ENCODE measurements around the gene NCOA1. TPM values are rescaled to one million over a fixed set of nuclear protein-coding genes. Genes with fewer than 3 reads are reported as not detected.

NCOA1 gene
- total and polyA plus RNA-seq, 2 of the 4 experiments (the other 2 are of a cell fraction): 6.7 to 11.3 TPM

DNA sequence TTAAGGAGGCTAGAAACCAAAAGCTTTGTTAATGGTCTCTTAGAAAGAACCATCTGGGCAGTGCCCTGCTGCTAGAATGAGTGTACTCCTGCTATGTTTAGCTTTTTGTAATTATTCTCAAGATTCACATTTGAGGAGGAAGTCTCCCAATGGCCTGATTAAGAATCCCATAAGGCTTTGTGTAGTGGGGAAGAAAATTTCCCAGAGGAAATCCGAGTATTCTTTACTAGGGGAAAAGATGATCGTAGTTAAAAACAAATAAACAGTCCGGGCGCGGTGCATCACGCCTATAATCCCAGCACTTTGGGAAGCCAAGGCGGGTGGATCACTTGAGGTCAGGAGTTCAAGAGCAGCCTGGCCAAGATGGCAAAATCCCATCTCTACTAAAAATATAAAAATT, 184.3 kb downstream of the NCOA1 start:
- Histone ChIP-seq H4K8ac (ENCODE audit: low read depth in 2 of 2, low read length in 2 of 2) (no peak overlapping the region), H2BK20ac (ENCODE audit: low read depth, low read length) (no peak overlapping the region), H2AK9ac (replicated peaks; ENCODE audit: low read depth, low read length, poor library complexity) (no peak overlapping the region), H3K4me2 (ENCODE audit: low read depth, low read length) (no peak overlapping the region), H2BK15ac (ENCODE audit: low read depth, low read length) (no peak overlapping the region), H3K27ac (ENCODE audit: insufficient read depth, low read length) (no peak overlapping the region), H2AFZ (replicated peaks; ENCODE audit: low read length, poor library complexity) (no peak overlapping the region), H3K9me3 (ENCODE audit: control insufficient read depth, insufficient read depth, low read length) (no peaks in the 10 kb centered on the region), H3K56ac (ENCODE audit: extremely low read depth, insufficient read depth, low read length) (no peak overlapping the region), H3K9ac (ENCODE audit: low read depth, low read length) (no peak overlapping the region), H4K5ac (ENCODE audit: low read depth, low read length) (no peak overlapping the region), H3K79me1 (ENCODE audit: low read depth in 1 of 2, low read length in 2 of 2) (no peaks in the 10 kb centered on the region; a peak in 1 of 4 replicates), H4K20me1 (ENCODE audit: insufficient read depth, low read length) (no peaks in the 10 kb centered on the region), H2BK120ac (ENCODE audit: low read depth, low read length) (no peak overlapping the region), H3K36me3 (ENCODE audit: control insufficient read depth, insufficient read depth, low read length) (no peaks in the 10 kb centered on the region), H3K23ac (ENCODE audit: low read depth, low read length) (no peak overlapping the region), H3K9me1 (ENCODE audit: insufficient read depth, low read length) (no peaks in the 10 kb centered on the region), H3K4ac (ENCODE audit: low read depth, low read length) (no peak overlapping the region), H4K91ac (ENCODE audit: insufficient read depth, low read depth, low read length) (no peak overlapping the region), H3K4me1 (ENCODE audit: control insufficient read depth, insufficient read depth, low read length) (no peaks in the 10 kb centered on the region), H3K18ac (ENCODE audit: low read depth, low read length) (no peak overlapping the region), H2BK5ac (ENCODE audit: low read depth, low read length, poor library complexity, severe bottlenecking) (no peak overlapping the region), H3K4me3 (ENCODE audit: insufficient read depth, low read depth, low read length) (no peak overlapping the region), H3K27me3 (ENCODE audit: control insufficient read depth, insufficient read depth, low read length) (no peaks in the 10 kb centered on the region), H3K14ac (replicated peaks; ENCODE audit: low read depth, low read length) (no peak overlapping the region), H2AK5ac (ENCODE audit: low read depth, low read length) (no peak overlapping the region)
- no TSS peak for BruUV-seq (replicated peaks)
- intact Hi-C loops (cut with micrococcal nuclease) (no loop called here), in situ Hi-C loops (cut with MboI; ENCODE audit: low sequenced_read_pairs) (no loop called here), dilution Hi-C loops (cut with HindIII; ENCODE audit: low sequenced_read_pairs, unreplicated experiment) (no loop called here)
- ChIA-PET POLR2A (ENCODE audit: unreplicated experiment) (no interaction called here), CTCF (no interaction called here)
- TF ChIP-seq, protein P1, sequence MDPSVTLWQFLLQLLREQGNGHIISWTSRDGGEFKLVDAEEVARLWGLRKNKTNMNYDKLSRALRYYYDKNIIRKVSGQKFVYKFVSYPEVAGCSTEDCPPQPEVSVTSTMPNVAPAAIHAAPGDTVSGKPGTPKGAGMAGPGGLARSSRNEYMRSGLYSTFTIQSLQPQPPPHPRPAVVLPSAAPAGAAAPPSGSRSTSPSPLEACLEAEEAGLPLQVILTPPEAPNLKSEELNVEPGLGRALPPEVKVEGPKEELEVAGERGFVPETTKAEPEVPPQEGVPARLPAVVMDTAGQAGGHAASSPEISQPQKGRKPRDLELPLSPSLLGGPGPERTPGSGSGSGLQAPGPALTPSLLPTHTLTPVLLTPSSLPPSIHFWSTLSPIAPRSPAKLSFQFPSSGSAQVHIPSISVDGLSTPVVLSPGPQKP (IDR thresholded peaks at IDR 0.05; ENCODE audit: borderline replicate concordance, low read depth, low read length): no peak
- TF ChIP-seq MAZ (IDR thresholded peaks at IDR 0.05; ENCODE audit: borderline replicate concordance, low read depth, low read length) (no peak), RFX5 (IDR thresholded peaks at IDR 0.05; ENCODE audit: low read depth, low read length) (no peak), RCOR1 (IDR thresholded peaks at IDR 0.05; ENCODE audit: insufficient replicate concordance, low read length) (no peak)
- WGBS, 2 experiments (ENCODE audit: extremely low coverage in 2 of 2, insufficient read length in 1 of 2): no CpG with 5 or more reads among the region's 7 CpGs
- DNase-seq (no peak), ATAC-seq (ENCODE audit: low read depth) (no peak)

Data from IMR-90 (cell line).